ENCODE measurements around the gene CACNA1I.

- TF ChIP-seq EP300 (IDR thresholded peaks at IDR 0.05), result no peak
- no peak for TF ChIP-seq CTCF (IDR thresholded peaks at IDR 0.05)
Measured at GRCh38 chr22:39571538-39571937, 985 bp downstream of the CACNA1I start.

All from sigmoid colon (tissue), 4 donors.